Measurements from ENCODE around the gene ABCD3.

The ABCD3 gene

GRCh38 chr1:94456736-94457135 lies 38.5 kb downstream of the ABCD3 start:
- Histone ChIP-seq H3K4me1 (ENCODE audit: control extremely low read depth in 1 of 4, control insufficient read depth in 4 of 4, insufficient read depth in 4 of 4, low read length in 3 of 4) (no peaks in the 10 kb centered on the region), H3K9me3 (ENCODE audit: control extremely low read depth in 1 of 5, control insufficient read depth in 4 of 5, insufficient read depth in 2 of 5, low read depth in 1 of 5, low read length in 4 of 5) (peaks cover 0 to 14% (median 7%) of the 10 kb centered on the region in 5 experiments), H3K4me3 (ENCODE audit: control insufficient read depth in 1 of 7, extremely low read depth in 1 of 7, insufficient read depth in 4 of 7, low read depth in 2 of 7, low read length in 6 of 7) (no peak overlapping the region), H3K27ac (ENCODE audit: insufficient read depth in 1 of 2, low read depth in 1 of 2, low read length in 2 of 2, poor library complexity in 1 of 2, severe bottlenecking in 2 of 2) (no peak overlapping the region), H3K27me3 (replicated peaks in 2 of 5; ENCODE audit: control insufficient read depth in 4 of 5, insufficient read depth in 5 of 5, low read length in 4 of 5) (no peaks in the 10 kb centered on the region), H3K36me3 (ENCODE audit: control insufficient read depth in 4 of 4, insufficient read depth in 4 of 4, low read length in 3 of 4) (peaks cover 3 to 28% (median 15%) of the 10 kb centered on the region in 4 experiments)
- POLR2A ChIA-PET = no interaction called here
- CTCF ChIA-PET = interaction anchor here (1.2 to 1.4 kb wide), 2 partner anchors 14 to 26 kb away, joined by 3 to 4 read pairs; no protein-coding TSS in a partner anchor
- WGBS (ENCODE audit: insufficient coverage) = no CpG with 5 or more reads among the region's 2 CpGs
- no peak for DNase-seq

GRCh38 chr1:94462606-94463005 lies 44.4 kb downstream of the ABCD3 start:
- no peak for DNase-seq
- Histone ChIP-seq H3K9me3 (ENCODE audit: control extremely low read depth in 1 of 5, control insufficient read depth in 4 of 5, insufficient read depth in 2 of 5, low read depth in 1 of 5, low read length in 4 of 5) (peaks cover 0 to 5% (median 3%) of the 10 kb centered on the region in 5 experiments), H3K36me3 (ENCODE audit: control insufficient read depth in 4 of 4, insufficient read depth in 4 of 4, low read length in 3 of 4) (peaks cover 7 to 32% (median 20%) of the 10 kb centered on the region in 4 experiments), H3K4me1 (ENCODE audit: control extremely low read depth in 1 of 4, control insufficient read depth in 4 of 4, insufficient read depth in 4 of 4, low read length in 3 of 4) (peaks cover 0 to 13% (median under 1%) of the 10 kb centered on the region in 4 experiments), H3K27ac (ENCODE audit: insufficient read depth in 1 of 2, low read depth in 1 of 2, low read length in 2 of 2, poor library complexity in 1 of 2, severe bottlenecking in 2 of 2) (no peak overlapping the region), H3K27me3 (replicated peaks in 2 of 5; ENCODE audit: control insufficient read depth in 4 of 5, insufficient read depth in 5 of 5, low read length in 4 of 5) (no peaks in the 10 kb centered on the region), H3K4me3 (ENCODE audit: control insufficient read depth in 1 of 7, extremely low read depth in 1 of 7, insufficient read depth in 4 of 7, low read depth in 2 of 7, low read length in 6 of 7) (no peak overlapping the region)
- ChIA-PET POLR2A (no interaction called here), CTCF (interaction anchor here (1.0 to 3.1 kb wide), 6 partner anchors 14 to 423 kb away, joined by 3 to 10 read pairs (median 5); no protein-coding TSS in a partner anchor)
- WGBS (ENCODE audit: insufficient coverage) = no CpG with 5 or more reads among the region's 2 CpGs

GRCh38 chr1:94463056-94463764 lies 45.0 kb downstream of the ABCD3 start:
- H3K27me3 ChIP-seq (replicated peaks in 2 of 5; ENCODE audit: control insufficient read depth in 4 of 5, insufficient read depth in 5 of 5, low read length in 4 of 5) = no peaks in the 10 kb centered on the region
- DNase-seq = no peak
- no CpG with 5 or more reads among the region's 3 CpGs for WGBS (ENCODE audit: insufficient coverage)
- peaks cover 0 to 5% (median 3%) of the 10 kb centered on the region in 5 experiments for H3K9me3 ChIP-seq (ENCODE audit: control extremely low read depth in 1 of 5, control insufficient read depth in 4 of 5, insufficient read depth in 2 of 5, low read depth in 1 of 5, low read length in 4 of 5)
- no peak overlapping the region for H3K27ac ChIP-seq (ENCODE audit: insufficient read depth in 1 of 2, low read depth in 1 of 2, low read length in 2 of 2, poor library complexity in 1 of 2, severe bottlenecking in 2 of 2)
- CTCF ChIA-PET = interaction anchor here (0.7 to 3.1 kb wide), 24 partner anchors 9 to 446 kb away, joined by 3 to 11 read pairs (median 4); no protein-coding TSS in a partner anchor
- POLR2A ChIA-PET = no interaction called here
- H3K4me1 ChIP-seq (ENCODE audit: control extremely low read depth in 1 of 4, control insufficient read depth in 4 of 4, insufficient read depth in 4 of 4, low read length in 3 of 4) = peaks cover 0 to 13% (median under 1%) of the 10 kb centered on the region in 4 experiments
- H3K4me3 ChIP-seq (ENCODE audit: control insufficient read depth in 1 of 7, extremely low read depth in 1 of 7, insufficient read depth in 4 of 7, low read depth in 2 of 7, low read length in 6 of 7) = no peak overlapping the region
- peaks cover 7 to 26% (median 18%) of the 10 kb centered on the region in 4 experiments for H3K36me3 ChIP-seq (ENCODE audit: control insufficient read depth in 4 of 4, insufficient read depth in 4 of 4, low read length in 3 of 4)

GRCh38 chr1:94463765-94464330 lies 45.7 kb downstream of the ABCD3 start:
- no peak overlapping the region for H3K27ac ChIP-seq (ENCODE audit: insufficient read depth in 1 of 2, low read depth in 1 of 2, low read length in 2 of 2, poor library complexity in 1 of 2, severe bottlenecking in 2 of 2)
- H3K36me3 ChIP-seq (ENCODE audit: control insufficient read depth in 4 of 4, insufficient read depth in 4 of 4, low read length in 3 of 4) = peaks cover 7 to 25% (median 18%) of the 10 kb centered on the region in 4 experiments
- H3K9me3 ChIP-seq (ENCODE audit: control extremely low read depth in 1 of 5, control insufficient read depth in 4 of 5, insufficient read depth in 2 of 5, low read depth in 1 of 5, low read length in 4 of 5) = peaks cover 0 to 5% (median 3%) of the 10 kb centered on the region in 5 experiments
- peaks cover 0 to 13% (median under 1%) of the 10 kb centered on the region in 4 experiments for H3K4me1 ChIP-seq (ENCODE audit: control extremely low read depth in 1 of 4, control insufficient read depth in 4 of 4, insufficient read depth in 4 of 4, low read length in 3 of 4)
- DNase-seq = peak; percentile 62 to 82 (median 78)
- no peak overlapping the region for H3K4me3 ChIP-seq (ENCODE audit: control insufficient read depth in 1 of 7, extremely low read depth in 1 of 7, insufficient read depth in 4 of 7, low read depth in 2 of 7, low read length in 6 of 7)
- ChIA-PET CTCF (interaction anchor here (0.7 to 3.1 kb wide), 28 partner anchors 10 to 447 kb away, joined by 3 to 11 read pairs (median 4); no protein-coding TSS in a partner anchor), POLR2A (interaction anchor here (0.7 kb wide), 1 partner anchor 167 kb away, joined by 3 read pairs; no protein-coding TSS in a partner anchor)
- H3K27me3 ChIP-seq (replicated peaks in 2 of 5; ENCODE audit: control insufficient read depth in 4 of 5, insufficient read depth in 5 of 5, low read length in 4 of 5) = no peaks in the 10 kb centered on the region
- 83% methylated on average over 2 of the region's 3 CpGs for WGBS (ENCODE audit: insufficient coverage)

- Histone ChIP-seq H3K4me3 (ENCODE audit: control insufficient read depth in 1 of 7, extremely low read depth in 1 of 7, insufficient read depth in 4 of 7, low read depth in 2 of 7, low read length in 6 of 7) (no peak overlapping the region), H3K27me3 (replicated peaks in 2 of 5; ENCODE audit: control insufficient read depth in 4 of 5, insufficient read depth in 5 of 5, low read length in 4 of 5) (no peaks in the 10 kb centered on the region), H3K36me3 (ENCODE audit: control insufficient read depth in 4 of 4, insufficient read depth in 4 of 4, low read length in 3 of 4) (peaks cover 3 to 15% (median 10%) of the 10 kb centered on the region in 4 experiments), H3K27ac (ENCODE audit: insufficient read depth in 1 of 2, low read depth in 1 of 2, low read length in 2 of 2, poor library complexity in 1 of 2, severe bottlenecking in 2 of 2) (no peak overlapping the region), H3K4me1 (ENCODE audit: control extremely low read depth in 1 of 4, control insufficient read depth in 4 of 4, insufficient read depth in 4 of 4, low read length in 3 of 4) (peaks cover 0 to 3% (median under 1%) of the 10 kb centered on the region in 4 experiments), H3K9me3 (ENCODE audit: control extremely low read depth in 1 of 5, control insufficient read depth in 4 of 5, insufficient read depth in 2 of 5, low read depth in 1 of 5, low read length in 4 of 5) (no peaks in the 10 kb centered on the region)
- POLR2A ChIA-PET = interaction anchor here (0.7 kb wide), 1 partner anchor 79 kb away, joined by 4 read pairs; no protein-coding TSS in a partner anchor
- no peak for DNase-seq
- CTCF ChIA-PET = interaction anchor here (0.7 to 4.0 kb wide), 6 partner anchors 9 to 443 kb away, joined by 3 to 12 read pairs (median 4); no protein-coding TSS in a partner anchor
Observed at GRCh38 chr1:94468708-94469107, 50.5 kb downstream of the ABCD3 start.

- peaks cover 0 to 3% (median 0%) of the 10 kb centered on the region in 4 experiments for H3K4me1 ChIP-seq (ENCODE audit: control extremely low read depth in 1 of 4, control insufficient read depth in 4 of 4, insufficient read depth in 4 of 4, low read length in 3 of 4)
- no peak overlapping the region for H3K27ac ChIP-seq (ENCODE audit: insufficient read depth in 1 of 2, low read depth in 1 of 2, low read length in 2 of 2, poor library complexity in 1 of 2, severe bottlenecking in 2 of 2)
- ChIA-PET CTCF (interaction anchor here (0.9 to 4.0 kb wide), 8 partner anchors 8 to 426 kb away, joined by 3 to 12 read pairs (median 4); no protein-coding TSS in a partner anchor), POLR2A (no interaction called here)
- H3K9me3 ChIP-seq (ENCODE audit: control extremely low read depth in 1 of 5, control insufficient read depth in 4 of 5, insufficient read depth in 2 of 5, low read depth in 1 of 5, low read length in 4 of 5) = no peaks in the 10 kb centered on the region
- H3K36me3 ChIP-seq (ENCODE audit: control insufficient read depth in 4 of 4, insufficient read depth in 4 of 4, low read length in 3 of 4) = peaks cover 0 to 9% (median 3%) of the 10 kb centered on the region in 4 experiments
- peak in 2 of 3 donors; percentile 34 to 64 for DNase-seq
- H3K4me3 ChIP-seq (ENCODE audit: control insufficient read depth in 1 of 7, extremely low read depth in 1 of 7, insufficient read depth in 4 of 7, low read depth in 2 of 7, low read length in 6 of 7) = no peak overlapping the region
- 89% methylated on average over 1 of the region's 2 CpGs for WGBS (ENCODE audit: insufficient coverage)
- H3K27me3 ChIP-seq (replicated peaks in 2 of 5; ENCODE audit: control insufficient read depth in 4 of 5, insufficient read depth in 5 of 5, low read length in 4 of 5) = no peaks in the 10 kb centered on the region
Observed at GRCh38 chr1:94471271-94471670, 53.1 kb downstream of the ABCD3 start.
